Caco-2 (cell line): ENCODE results near the gene UGT1A4. TPM values are rescaled to one million over a fixed set of nuclear protein-coding genes. Genes with fewer than 3 reads are reported as not detected.
"Not testable (repeated sequence)": the region's sequence is repeated elsewhere in the genome, so short reads cannot be mapped to it uniquely, and the experiment has no call there.

ENCODE experiments used
- BruUV-seq: library from RNA; stranded (reverse); fragments of 400-500 nt; replicated peaks from 2 replicates; lab custom pipeline; 2021; lab: Mats Ljungman, UMichigan
- CTCF ChIA-PET: fragments of 300-600 bp; sonication (Branson Sonifier 250); formaldehyde crosslinking; loops from one replicate; lab custom pipeline; 2022; ENCODE audit warnings: antibody characterized with exemption; lab: Charles Lee
- POLR2A ChIA-PET: fragments of 300-600 bp; sonication (Branson Sonifier 250); formaldehyde crosslinking; loops from one replicate; lab custom pipeline; 2022; ENCODE audit warnings: antibody characterized with exemption; lab: Charles Lee
- DNase-seq, 2 experiments: peaks; one replicate each; pipeline versions ENCODE4 v3.0.0 to v3.0.0-alpha.2; 2020 to 2022
- H3K27me3 ChIP-seq: replicated peaks from 2 replicates; pipeline ENCODE4 v1.6.0; 2011; ENCODE audit warnings: low read length; ENCODE audit not compliant: control insufficient read depth, insufficient read depth
- H3K36me3 ChIP-seq: 2 replicates; pipeline ENCODE4 v1.5.1; 2011; ENCODE audit warnings: low read length; ENCODE audit not compliant: control insufficient read depth, insufficient read depth
- H3K4me1 ChIP-seq: fragments of 250-450 bp; sonication (Bioruptor Pico); 2 replicates; pipeline ENCODE4 v1.5.1; 2020; ENCODE audit warnings: mild to moderate bottlenecking
- H3K4me3 ChIP-seq: 2 replicates; pipeline ENCODE4 v1.5.1; 2011; ENCODE audit warnings: low read depth, mild to moderate bottlenecking, control low read depth, low read length
- H3K9me3 ChIP-seq: fragments of 250-450 bp; sonication (Bioruptor Pico); 2 replicates; pipeline ENCODE4 v1.5.1; 2020; ENCODE audit warnings: mild to moderate bottlenecking, moderate library complexity
- H3K27ac Mint-ChIP-seq: one replicate; pipeline ENCODE4 v1.8.0; 2022; ENCODE audit warnings: mixed read lengths; ENCODE audit not compliant: unreplicated experiment
- H3K27me3 Mint-ChIP-seq: one replicate; pipeline ENCODE4 v1.8.0; 2022; ENCODE audit warnings: mixed read lengths; ENCODE audit not compliant: insufficient read depth, unreplicated experiment
- H3K36me3 Mint-ChIP-seq: one replicate; pipeline ENCODE4 v1.8.0; 2022; ENCODE audit warnings: mild to moderate bottlenecking, mixed read lengths; ENCODE audit not compliant: insufficient read depth, unreplicated experiment
- H3K4me1 Mint-ChIP-seq: one replicate; pipeline ENCODE4 v1.8.0; 2022; ENCODE audit warnings: low read depth, mixed read lengths; ENCODE audit not compliant: unreplicated experiment
- H3K4me3 Mint-ChIP-seq: one replicate; pipeline ENCODE4 v1.8.0; 2022; ENCODE audit warnings: mild to moderate bottlenecking, moderate library complexity, mixed read lengths; ENCODE audit not compliant: unreplicated experiment
- H3K9me3 Mint-ChIP-seq: one replicate; pipeline ENCODE4 v1.8.0; 2022; ENCODE audit warnings: mixed read lengths; ENCODE audit not compliant: unreplicated experiment
- intact Hi-C: fragments of 100-400 bp; cut with micrococcal nuclease; formaldehyde crosslinking; loops from one replicate; pipeline ENCODE4 v1.10.0; 2022; ENCODE audit not compliant: unreplicated experiment
- total RNA-seq: library from RNA; stranded (reverse); gene quantifications from 2 replicates; pipeline ENCODE4 v1.2.3, GENCODE V29; 2022
- TF ChIP-seq, protein P1 (sequence below), 2 experiments: fragments of 200-600 bp in 1 of 2; IDR thresholded peaks; 1 replicate in 1 of 2; 2 replicates in 1 of 2; pipeline versions ENCODE4 v1.5.1 to v1.8.0; 2011 to 2022; ENCODE audit warnings: antibody characterized with exemption in 1 of 2, control low read depth in 1 of 2, inconsistent platforms in 1 of 2, low read depth in 1 of 2, low read length in 1 of 2, mild to moderate bottlenecking in 1 of 2, moderate library complexity in 1 of 2; ENCODE audit not compliant: insufficient read depth in 1 of 2, severe bottlenecking in 1 of 2, unreplicated experiment in 1 of 2

UGT1A4 gene
- total RNA-seq, 1 experiment from 2014 or later: 0.79 TPM

DNA sequence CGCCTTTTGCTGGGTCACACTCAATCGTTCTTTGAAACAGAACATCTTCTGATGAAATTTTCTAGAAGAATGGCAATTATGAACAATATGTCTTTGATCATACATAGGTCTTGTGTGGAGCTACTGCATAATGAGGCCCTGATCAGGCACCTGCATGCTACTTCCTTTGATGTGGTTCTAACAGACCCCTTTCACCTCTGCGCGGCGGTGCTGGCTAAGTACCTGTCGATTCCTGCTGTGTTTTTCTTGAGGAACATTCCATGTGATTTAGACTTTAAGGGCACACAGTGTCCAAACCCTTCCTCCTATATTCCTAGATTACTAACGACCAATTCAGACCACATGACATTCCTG is 5.3 kb upstream of the UGT1A4 start:
- CTCF ChIA-PET: no interaction called here

GRCh38 chr2:233714121-233714520 is 4.4 kb upstream of the UGT1A4 start:
- Histone ChIP-seq H3K36me3 (no peaks in the 10 kb centered on the region), H3K9me3 (no peaks in the 10 kb centered on the region), H3K4me1 (peaks cover 10% of the 10 kb centered on the region; the same call in 1 of the 2 replicates), H3K27me3 (no peaks in the 10 kb centered on the region), H3K4me3 (no peak overlapping the region)
- no peak for DNase-seq
- Mint-ChIP-seq H3K4me3 (no peak overlapping the region), H3K27ac (no peak overlapping the region), H3K4me1 (peaks cover 11% of the 10 kb centered on the region), H3K9me3 (no peaks in the 10 kb centered on the region), H3K36me3 (peaks cover 13% of the 10 kb centered on the region), H3K27me3 (no peaks in the 10 kb centered on the region)
- intact Hi-C loops: loop anchor here (5.0 kb wide), 2 partner anchors 132 to 147 kb away; partner anchors contain the start of gene USP40
- no TSS peak for BruUV-seq
- TF ChIP-seq, protein P1, sequence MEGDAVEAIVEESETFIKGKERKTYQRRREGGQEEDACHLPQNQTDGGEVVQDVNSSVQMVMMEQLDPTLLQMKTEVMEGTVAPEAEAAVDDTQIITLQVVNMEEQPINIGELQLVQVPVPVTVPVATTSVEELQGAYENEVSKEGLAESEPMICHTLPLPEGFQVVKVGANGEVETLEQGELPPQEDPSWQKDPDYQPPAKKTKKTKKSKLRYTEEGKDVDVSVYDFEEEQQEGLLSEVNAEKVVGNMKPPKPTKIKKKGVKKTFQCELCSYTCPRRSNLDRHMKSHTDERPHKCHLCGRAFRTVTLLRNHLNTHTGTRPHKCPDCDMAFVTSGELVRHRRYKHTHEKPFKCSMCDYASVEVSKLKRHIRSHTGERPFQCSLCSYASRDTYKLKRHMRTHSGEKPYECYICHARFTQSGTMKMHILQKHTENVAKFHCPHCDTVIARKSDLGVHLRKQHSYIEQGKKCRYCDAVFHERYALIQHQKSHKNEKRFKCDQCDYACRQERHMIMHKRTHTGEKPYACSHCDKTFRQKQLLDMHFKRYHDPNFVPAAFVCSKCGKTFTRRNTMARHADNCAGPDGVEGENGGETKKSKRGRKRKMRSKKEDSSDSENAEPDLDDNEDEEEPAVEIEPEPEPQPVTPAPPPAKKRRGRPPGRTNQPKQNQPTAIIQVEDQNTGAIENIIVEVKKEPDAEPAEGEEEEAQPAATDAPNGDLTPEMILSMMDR (IDR thresholded peaks at IDR 0.05; ENCODE audit: insufficient read depth in 1 of 2, low read depth in 1 of 2, low read length in 1 of 2, severe bottlenecking in 1 of 2, unreplicated experiment in 1 of 2): no peak
- CTCF ChIA-PET: no interaction called here
- POLR2A ChIA-PET: no interaction called here

More for the DNA sequence above, 5.3 kb upstream of the UGT1A4 start:
- POLR2A ChIA-PET: no interaction called here
- BruUV-seq: no TSS peak
- H3K4me1 ChIP-seq: peaks cover 14% of the 10 kb centered on the region
- TF ChIP-seq, protein P1 (IDR thresholded peaks at IDR 0.05; ENCODE audit: insufficient read depth in 1 of 2, low read depth in 1 of 2, low read length in 1 of 2, severe bottlenecking in 1 of 2, unreplicated experiment in 1 of 2): no peak
- no peaks in the 10 kb centered on the region for H3K27me3 ChIP-seq
- Mint-ChIP-seq H3K36me3 (peaks cover 7% of the 10 kb centered on the region), H3K27ac (no peak overlapping the region), H3K27me3 (no peaks in the 10 kb centered on the region), H3K4me3 (no peak overlapping the region), H3K9me3 (no peaks in the 10 kb centered on the region), H3K4me1 (peaks cover 11% of the 10 kb centered on the region)
- H3K4me3 ChIP-seq: no peak overlapping the region
- no peak for DNase-seq
- no peaks in the 10 kb centered on the region for H3K36me3 ChIP-seq
- intact Hi-C loops: loop anchor here (5.0 kb wide), 2 partner anchors 131 to 146 kb away; partner anchors contain the start of gene USP40
- H3K9me3 ChIP-seq: no peaks in the 10 kb centered on the region

GRCh38 chr2:233728723-233729301 is 10.3 kb downstream of the UGT1A4 start, which contains the start of gene UGT1A3:
UGT1A3 (plus strand) TSS chr2:233729042; CDS start chr2:233729127, 85 bp downstream.
- CTCF ChIA-PET: no interaction called here

GRCh38 chr2:233736868-233737653 is 18.5 kb downstream of the UGT1A4 start:
- H3K27ac Mint-ChIP-seq, CTCF ChIA-PET, H3K36me3 ChIP-seq, DNase-seq, H3K9me3 ChIP-seq, BruUV-seq, H3K4me3 Mint-ChIP-seq, H3K27me3 Mint-ChIP-seq, POLR2A ChIA-PET, H3K4me1 ChIP-seq, H3K27me3 ChIP-seq, intact Hi-C loops, H3K4me3 ChIP-seq: not testable (repeated sequence)
- Mint-ChIP-seq H3K9me3 (peaks cover 15% of the 10 kb centered on the region), H3K36me3 (peaks cover 19% of the 10 kb centered on the region), H3K4me1 (peaks cover 22% of the 10 kb centered on the region)

More at GRCh38 chr2:233728723-233729301, 10.3 kb downstream of the UGT1A4 start, which contains the start of gene UGT1A3:
- Histone ChIP-seq H3K4me1 (no peaks in the 10 kb centered on the region), H3K27me3 (no peaks in the 10 kb centered on the region), H3K4me3 (no peak within 1 kb of the TSS), H3K9me3 (no peaks in the 10 kb centered on the region), H3K36me3 (no peaks in the 10 kb centered on the region)
- BruUV-seq: no TSS peak
- POLR2A ChIA-PET: no interaction called here
- H3K27me3 Mint-ChIP-seq: no peaks in the 10 kb centered on the region
- no peaks in the 10 kb centered on the region for H3K9me3 Mint-ChIP-seq
- peak within 1 kb of the TSS; percentile 34 for H3K27ac Mint-ChIP-seq
- no peak for DNase-seq
- H3K4me3 Mint-ChIP-seq: no peak within 1 kb of the TSS
- TF ChIP-seq, protein P1 (IDR thresholded peaks at IDR 0.05; ENCODE audit: insufficient read depth in 1 of 2, low read depth in 1 of 2, low read length in 1 of 2, severe bottlenecking in 1 of 2, unreplicated experiment in 1 of 2): no peak
- H3K36me3 Mint-ChIP-seq: peaks cover 6% of the 10 kb centered on the region
- H3K4me1 Mint-ChIP-seq: peaks cover 6% of the 10 kb centered on the region
- intact Hi-C loops: no loop called here
